Measurements from ENCODE around the gene ERFE.

DNA sequence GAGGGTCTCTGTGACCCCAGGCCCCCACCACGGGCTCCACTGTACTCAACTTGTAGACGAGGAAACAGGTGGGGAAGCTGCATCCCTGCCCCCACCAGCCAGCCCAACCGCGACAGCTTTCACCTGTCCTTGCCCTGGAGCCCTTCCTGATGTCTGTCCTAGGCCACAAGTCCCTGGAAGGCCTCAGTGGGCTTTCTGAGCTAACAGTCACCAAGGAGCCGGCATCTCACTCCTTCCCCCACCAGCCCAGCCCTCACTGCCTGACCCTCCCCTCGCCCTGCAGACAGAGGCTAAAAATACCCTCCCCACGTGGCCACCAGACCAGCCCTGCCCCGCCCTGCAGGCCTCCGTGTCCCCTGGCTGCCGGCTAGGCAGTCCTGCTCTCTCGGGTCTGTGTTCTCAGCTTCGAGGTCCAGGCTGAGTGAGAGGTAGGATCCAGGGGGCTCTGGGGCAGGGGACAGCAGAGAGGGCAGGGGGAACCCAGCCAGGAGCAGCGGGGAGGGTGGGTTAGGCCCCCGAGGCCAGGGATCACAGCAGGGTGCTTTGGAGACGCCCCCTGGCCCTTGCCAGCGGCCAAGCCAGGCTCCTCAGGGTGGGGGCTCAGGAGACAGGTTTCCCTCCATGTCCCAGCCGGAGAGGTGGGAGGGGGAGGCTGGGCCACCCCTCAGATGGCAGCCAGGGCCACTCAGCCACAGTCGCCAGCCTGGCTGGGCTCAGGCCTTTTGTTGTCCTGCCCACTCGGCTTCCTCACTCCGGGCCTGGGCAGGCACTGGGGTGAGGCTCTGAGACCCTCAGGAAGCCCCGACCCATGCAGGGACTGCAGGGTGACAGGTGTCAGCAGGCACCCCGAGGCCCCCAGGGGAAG, 20.2 kb upstream of the ERFE start, which contains the start of gene KLHL30:
- TF ChIP-seq EZH2phosphoT487 (IDR thresholded peaks at IDR 0.05; ENCODE audit: insufficient read depth, low read depth) (no peak), EZH2 (IDR thresholded peaks at IDR 0.05; ENCODE audit: insufficient read depth, poor library complexity, severe bottlenecking) (no peak)
